Spinal cord (tissue), 10 donors: ENCODE measurements around the gene FTCD. TPM values are rescaled to one million over a fixed set of nuclear protein-coding genes. Genes with fewer than 3 reads are reported as not detected.

Experiments used
- DNase-seq, 6 donors: peaks; one replicate each; pipeline versions ENCODE4 v3.0.0 to v3.0.0-alpha.2; 2013 to 2015; ENCODE audit warnings: low spot score in 6 of 6, low read depth in 4 of 6
- H3K27ac ChIP-seq: one replicate; pipeline ENCODE4 v1.5.1; 2013; ENCODE audit warnings: low read depth, low read length, control low read depth
- H3K27me3 ChIP-seq: one replicate; pipeline ENCODE4 v1.6.1; 2013; ENCODE audit warnings: low read length; ENCODE audit not compliant: control insufficient read depth, insufficient read depth
- H3K36me3 ChIP-seq: one replicate; pipeline ENCODE4 v1.6.1; 2013; ENCODE audit warnings: low read length; ENCODE audit not compliant: control insufficient read depth, insufficient read depth
- H3K4me1 ChIP-seq: one replicate; pipeline ENCODE4 v1.6.1; 2013; ENCODE audit warnings: low read length; ENCODE audit not compliant: control insufficient read depth, insufficient read depth
- H3K4me3 ChIP-seq: one replicate; pipeline ENCODE4 v1.5.1; 2013; ENCODE audit warnings: low read depth, low read length, control low read depth
- H3K9me3 ChIP-seq: one replicate; pipeline ENCODE4 v1.6.1; 2013; ENCODE audit warnings: low read length; ENCODE audit not compliant: control insufficient read depth, insufficient read depth
- WGBS: methylation state at CpG from one replicate; pipeline ENCODE4 v1.1.5; 2013; ENCODE audit warnings: missing lambda C conversion rate; ENCODE audit not compliant: insufficient coverage; 5-methylcytosine and 5-hydroxymethylcytosine counted together
- polyA plus RNA-seq, 2 donors: library from polyadenylated mRNA; unstranded; fragments of 120-200 nt; gene quantifications; one replicate each; pipeline ENCODE4 v1.2.1, GENCODE V29; 2013; ENCODE audit not compliant: insufficient read length in 2 of 2
- total RNA-seq, 2 donors: library from RNA; depleted of rRNA in 1 of 2; stranded (reverse); fragments of 120-200 nt in 1 of 2; fragments of >200 nt in 1 of 2; gene quantifications; one replicate each; pipeline versions ENCODE4 v1.2.3 to v1.2.4, GENCODE V29; 2013 to 2014
- donor health status: healthy.

Gene FTCD
- total and polyA plus RNA-seq, 4 donors: 0.50 to 6.0 (median 3.4) TPM

DNA sequence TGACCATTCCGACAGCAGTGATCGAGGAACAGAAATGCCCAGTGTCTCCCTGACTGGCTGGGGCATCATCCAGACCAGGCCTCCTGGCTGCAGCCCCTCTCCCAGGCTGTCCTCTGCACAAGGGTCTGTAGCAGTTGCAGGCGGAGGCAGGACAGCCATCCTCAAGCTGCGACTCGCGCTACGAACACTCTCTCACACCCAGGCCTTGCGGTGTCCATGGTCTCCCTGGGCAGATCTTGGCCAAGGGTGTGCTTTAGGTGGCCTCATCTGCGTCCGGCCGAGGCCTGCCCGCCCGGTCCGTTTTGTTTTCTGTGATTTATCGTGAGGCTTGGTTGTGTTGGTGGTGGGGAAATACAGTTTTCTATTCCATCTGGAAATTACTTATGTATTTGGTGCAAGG is 15.7 kb downstream of the FTCD start:
- Histone ChIP-seq H3K36me3 (peaks cover 5% of the 10 kb centered on the region), H3K4me1 (peaks cover 8% of the 10 kb centered on the region), H3K4me3 (no peak overlapping the region), H3K27ac (no peak overlapping the region), H3K9me3 (no peaks in the 10 kb centered on the region), H3K27me3 (no peaks in the 10 kb centered on the region)
- 83% methylated on average over 9 of the region's 15 CpGs for WGBS
- DNase-seq: no peak

DNA sequence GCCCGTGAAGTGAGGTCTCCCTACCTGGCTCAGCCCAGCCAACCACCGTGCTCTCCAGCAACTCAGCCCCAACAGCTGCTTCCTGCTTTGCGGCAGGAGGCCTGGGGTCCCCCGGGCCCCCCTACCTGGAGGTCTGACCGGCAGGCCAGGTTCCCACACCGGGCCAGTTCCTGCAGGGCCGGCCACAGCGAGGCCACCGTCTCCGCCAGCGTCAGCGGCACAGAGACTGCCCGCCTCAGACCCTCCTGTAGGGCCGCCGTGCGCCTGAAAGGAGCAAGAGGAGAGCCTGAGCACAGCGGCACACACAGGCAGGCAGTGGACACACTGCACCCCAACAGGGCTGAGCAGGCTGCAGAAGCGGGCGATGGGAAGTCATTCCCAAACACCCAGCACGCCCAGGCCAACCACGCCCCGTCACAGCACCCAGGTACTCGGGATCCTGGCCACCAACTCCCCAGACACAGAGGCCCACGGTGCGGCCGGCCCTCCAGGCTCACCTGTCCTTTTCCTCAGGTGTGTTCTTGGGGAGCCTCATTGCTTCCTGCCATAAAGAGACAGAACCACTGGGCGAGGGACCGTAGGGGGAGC is 16.9 kb downstream of the FTCD start:
- Histone ChIP-seq H3K4me3 (no peak overlapping the region), H3K36me3 (peaks cover 5% of the 10 kb centered on the region), H3K4me1 (peaks cover 8% of the 10 kb centered on the region), H3K27me3 (no peaks in the 10 kb centered on the region), H3K27ac (no peak overlapping the region), H3K9me3 (no peaks in the 10 kb centered on the region)
- no peak for DNase-seq
- 89% methylated on average over 24 of the region's 28 CpGs for WGBS

DNA sequence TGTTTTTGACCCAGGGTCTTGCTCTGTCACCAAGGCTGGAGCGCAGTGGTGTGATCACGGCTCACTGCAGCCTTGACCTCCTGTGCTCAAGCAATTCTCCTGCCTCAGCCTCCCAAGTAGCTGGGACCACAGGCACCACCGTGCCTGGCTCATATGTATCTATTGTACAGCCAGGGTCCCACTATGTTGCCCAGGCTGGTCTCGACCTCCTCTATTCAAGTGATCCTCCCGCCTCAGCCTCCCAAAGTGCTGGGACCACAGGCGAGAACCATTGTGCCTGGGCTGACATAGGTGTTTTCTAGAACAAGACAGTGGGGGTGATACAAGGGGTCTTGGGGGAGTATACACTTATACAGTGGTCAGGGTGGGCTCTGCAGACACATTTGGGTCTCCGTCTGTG is 17.5 kb downstream of the FTCD start:
- Histone ChIP-seq H3K27me3 (no peaks in the 10 kb centered on the region), H3K4me1 (peaks cover 8% of the 10 kb centered on the region), H3K9me3 (no peaks in the 10 kb centered on the region), H3K36me3 (peaks cover 5% of the 10 kb centered on the region), H3K4me3 (no peak overlapping the region), H3K27ac (no peak overlapping the region)
- 83% methylated on average over 7 of the region's 7 CpGs for WGBS
- DNase-seq: no peak

- Histone ChIP-seq H3K27ac (no peak overlapping the region), H3K9me3 (no peaks in the 10 kb centered on the region), H3K4me3 (no peak overlapping the region), H3K27me3 (no peaks in the 10 kb centered on the region), H3K36me3 (peaks cover 8% of the 10 kb centered on the region), H3K4me1 (peaks cover 8% of the 10 kb centered on the region)
- no peak for DNase-seq
- WGBS: 72% methylated on average over 22 of the region's 22 CpGs
Observed at GRCh38 chr21:46136739-46137349, 18.5 kb downstream of the FTCD start.

DNA sequence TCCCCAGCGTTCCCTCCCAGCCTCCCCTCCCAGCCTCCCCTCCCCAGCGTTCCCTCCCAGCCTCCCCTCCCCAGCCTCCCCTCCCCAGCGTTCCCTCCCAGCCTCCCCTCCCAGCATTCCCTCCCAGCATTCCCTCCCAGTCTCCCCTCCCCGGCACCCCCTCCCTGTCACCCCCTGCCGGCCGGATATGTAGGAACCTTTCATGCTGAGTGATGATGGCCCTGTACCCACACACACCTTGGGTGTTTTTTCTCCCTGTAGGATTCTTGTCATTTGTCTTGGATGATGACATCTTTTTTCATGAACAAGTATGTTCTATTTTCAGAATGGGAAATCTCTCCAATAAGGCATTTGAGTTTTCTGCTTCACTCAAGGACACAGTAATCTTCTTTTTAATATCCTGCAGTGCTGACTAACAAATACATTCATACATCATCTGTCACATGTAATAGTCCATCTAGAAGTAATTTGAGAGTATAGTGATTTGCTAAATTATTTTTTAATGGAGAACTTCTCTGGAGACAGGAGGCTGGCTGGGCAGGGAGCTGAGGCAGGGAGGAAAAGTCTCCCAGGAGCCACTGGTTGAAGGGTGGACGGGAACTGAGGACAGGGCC is 19.5 kb downstream of the FTCD start:
- H3K9me3 ChIP-seq: no peaks in the 10 kb centered on the region
- WGBS: 75% methylated on average over 1 of the region's 7 CpGs
- DNase-seq: peak in 1 of 6 donors; percentile 76
- no peaks in the 10 kb centered on the region for H3K27me3 ChIP-seq
- peaks cover 8% of the 10 kb centered on the region for H3K4me1 ChIP-seq
- H3K27ac ChIP-seq: no peak overlapping the region
- no peak overlapping the region for H3K4me3 ChIP-seq
- peaks cover 8% of the 10 kb centered on the region for H3K36me3 ChIP-seq

- DNase-seq: no peak
- peaks cover 8% of the 10 kb centered on the region for H3K4me1 ChIP-seq
- H3K4me3 ChIP-seq: no peak overlapping the region
- no peak overlapping the region for H3K27ac ChIP-seq
- 96% methylated on average over 81 of the region's 85 CpGs for WGBS
- H3K27me3 ChIP-seq: no peaks in the 10 kb centered on the region
- no peaks in the 10 kb centered on the region for H3K9me3 ChIP-seq
- H3K36me3 ChIP-seq: peaks cover 8% of the 10 kb centered on the region
Observed at GRCh38 chr21:46131838-46132651, 23.3 kb downstream of the FTCD start.

DNA sequence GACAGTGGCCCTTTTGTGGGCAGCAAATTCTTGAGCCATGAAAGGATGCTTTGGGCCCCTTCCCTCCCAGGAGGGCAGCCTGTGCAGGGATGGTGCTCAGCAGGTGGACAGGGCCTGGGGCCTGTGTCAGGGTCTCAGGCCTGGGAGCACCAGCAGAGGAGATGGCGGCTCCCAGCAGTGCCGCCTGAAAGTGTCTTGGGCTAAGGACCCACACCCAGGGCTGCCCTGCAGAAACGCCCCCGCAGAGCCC is 23.9 kb downstream of the FTCD start:
- H3K4me3 ChIP-seq: no peak overlapping the region
- DNase-seq: no peak
- WGBS: 99% methylated on average over 4 of the region's 4 CpGs
- no peak overlapping the region for H3K27ac ChIP-seq
- H3K27me3 ChIP-seq: no peaks in the 10 kb centered on the region
- peaks cover 4% of the 10 kb centered on the region for H3K4me1 ChIP-seq
- H3K9me3 ChIP-seq: no peaks in the 10 kb centered on the region
- peaks cover 11% of the 10 kb centered on the region for H3K36me3 ChIP-seq

GRCh38 chr21:46130831-46131587 is 24.4 kb downstream of the FTCD start:
- WGBS: 87% methylated on average over 21 of the region's 22 CpGs
- Histone ChIP-seq H3K36me3 (peaks cover 16% of the 10 kb centered on the region), H3K9me3 (no peaks in the 10 kb centered on the region), H3K27ac (no peak overlapping the region), H3K27me3 (no peaks in the 10 kb centered on the region), H3K4me3 (no peak overlapping the region), H3K4me1 (no peaks in the 10 kb centered on the region)
- no peak for DNase-seq

- H3K9me3 ChIP-seq: no peaks in the 10 kb centered on the region
- no peak overlapping the region for H3K4me3 ChIP-seq
- WGBS: 91% methylated on average over 26 of the region's 27 CpGs
- H3K36me3 ChIP-seq: peaks cover 25% of the 10 kb centered on the region
- no peaks in the 10 kb centered on the region for H3K4me1 ChIP-seq
- H3K27ac ChIP-seq: no peak overlapping the region
- DNase-seq: no peak
- H3K27me3 ChIP-seq: no peaks in the 10 kb centered on the region
Observed at GRCh38 chr21:46129846-46130651, 25.3 kb downstream of the FTCD start.
